ENCODE results near the gene TMEFF2.

Gene TMEFF2

DNA sequence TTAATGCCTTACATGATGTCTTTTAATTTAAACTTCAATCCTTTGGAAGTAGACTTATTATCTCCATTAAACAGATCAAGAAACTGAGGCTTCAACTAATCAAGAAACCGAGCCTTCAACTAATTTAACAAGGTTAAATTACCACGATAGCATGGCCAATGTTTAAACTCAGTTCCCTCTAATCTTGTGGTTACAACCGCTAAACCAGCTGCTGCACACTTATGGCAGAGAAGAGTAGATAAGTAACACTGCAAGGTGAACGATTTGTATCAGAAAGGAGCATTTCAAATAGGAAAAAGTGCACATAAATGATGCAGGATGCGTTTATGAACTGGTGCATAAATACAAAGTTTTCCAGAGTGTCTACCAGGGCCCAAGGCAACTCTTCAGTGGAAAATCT is 203.3 kb downstream of the TMEFF2 start:
- intact Hi-C loops (cut with micrococcal nuclease), result no loop called here
- H3K4me3 Mint-ChIP-seq, result no peak overlapping the region
- H3K27ac Mint-ChIP-seq, result no peak overlapping the region
- no peaks in the 10 kb centered on the region for H3K9me3 Mint-ChIP-seq
- no peaks in the 10 kb centered on the region for H3K36me3 Mint-ChIP-seq (ENCODE audit: low read depth)
- H3K27me3 Mint-ChIP-seq, result no peaks in the 10 kb centered on the region
- no peaks in the 10 kb centered on the region for H3K4me1 Mint-ChIP-seq (ENCODE audit: low read depth)

DNA sequence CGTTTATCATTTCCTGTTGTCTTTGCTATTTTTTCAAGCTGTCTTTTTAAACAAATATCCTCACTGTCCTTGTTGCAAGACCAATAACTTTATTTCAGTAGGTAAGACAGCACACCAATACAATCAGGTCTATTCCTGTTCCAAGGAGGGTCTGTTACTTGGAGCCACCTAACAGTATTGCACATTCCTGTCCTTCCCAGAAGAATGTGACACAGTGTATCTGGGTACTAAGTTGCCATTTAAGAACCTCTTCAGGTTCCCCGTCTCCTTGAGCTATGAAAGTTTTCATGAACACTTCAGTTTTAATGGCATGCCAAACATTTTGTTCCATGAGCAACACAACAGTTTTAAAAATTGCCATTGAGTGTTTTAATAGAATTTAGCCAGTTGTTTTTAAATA is 209.0 kb downstream of the TMEFF2 start:
- intact Hi-C loops (cut with micrococcal nuclease), result no loop called here
- Mint-ChIP-seq H3K27ac (no peak overlapping the region), H3K27me3 (no peaks in the 10 kb centered on the region), H3K9me3 (no peaks in the 10 kb centered on the region), H3K36me3 (ENCODE audit: low read depth) (no peaks in the 10 kb centered on the region), H3K4me1 (ENCODE audit: low read depth) (no peaks in the 10 kb centered on the region), H3K4me3 (no peak overlapping the region)

DNA sequence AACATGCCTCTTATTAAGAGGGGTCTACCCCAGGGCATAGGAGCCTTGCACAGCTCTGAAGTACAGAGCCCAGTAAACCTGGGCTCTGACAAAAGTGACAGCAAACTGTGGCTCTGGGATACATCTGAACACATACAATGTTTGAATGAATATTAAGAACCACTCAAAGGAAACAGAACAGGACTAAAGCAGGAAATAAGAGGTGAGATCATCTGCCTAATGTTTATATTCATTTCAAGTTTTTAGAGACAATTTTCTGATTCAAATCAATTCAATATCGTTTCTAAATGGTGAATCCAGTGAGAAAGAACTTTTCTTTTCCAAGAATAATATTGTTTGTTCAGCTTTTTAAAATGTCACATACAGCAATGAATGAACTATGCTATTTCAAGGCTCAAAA is 211.1 kb downstream of the TMEFF2 start:
- Mint-ChIP-seq H3K9me3 (no peaks in the 10 kb centered on the region), H3K27ac (no peak overlapping the region), H3K4me3 (no peak overlapping the region)

DNA sequence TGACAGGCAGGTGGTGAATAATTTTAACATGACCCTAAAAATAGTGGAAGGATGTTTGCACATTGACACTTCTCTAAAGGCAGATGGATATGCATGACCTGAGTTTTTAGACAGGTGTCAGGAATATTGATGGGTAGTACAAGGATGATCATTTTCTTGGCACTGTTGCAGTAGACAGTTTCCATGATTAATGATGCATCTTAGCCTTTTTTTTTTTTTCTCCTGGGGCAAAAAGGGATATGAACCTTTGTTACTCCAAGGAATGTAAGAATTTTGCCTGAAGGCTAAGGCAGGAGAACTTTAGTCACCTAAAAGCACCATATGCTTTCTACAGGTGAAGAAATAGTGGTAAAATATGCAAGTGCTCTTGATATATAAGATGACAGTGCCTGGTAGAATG is 211.5 kb downstream of the TMEFF2 start:
- Mint-ChIP-seq H3K36me3 (ENCODE audit: low read depth) (no peaks in the 10 kb centered on the region), H3K27ac (no peak overlapping the region), H3K4me3 (no peak overlapping the region), H3K27me3 (no peaks in the 10 kb centered on the region), H3K9me3 (no peaks in the 10 kb centered on the region), H3K4me1 (ENCODE audit: low read depth) (no peaks in the 10 kb centered on the region)
- intact Hi-C loops (cut with micrococcal nuclease), result no loop called here

More for the DNA sequence above, 211.1 kb downstream of the TMEFF2 start:
- Mint-ChIP-seq H3K4me1 (ENCODE audit: low read depth) (no peaks in the 10 kb centered on the region), H3K27me3 (no peaks in the 10 kb centered on the region), H3K36me3 (ENCODE audit: low read depth) (no peaks in the 10 kb centered on the region)
- intact Hi-C loops (cut with micrococcal nuclease), result no loop called here

DNA sequence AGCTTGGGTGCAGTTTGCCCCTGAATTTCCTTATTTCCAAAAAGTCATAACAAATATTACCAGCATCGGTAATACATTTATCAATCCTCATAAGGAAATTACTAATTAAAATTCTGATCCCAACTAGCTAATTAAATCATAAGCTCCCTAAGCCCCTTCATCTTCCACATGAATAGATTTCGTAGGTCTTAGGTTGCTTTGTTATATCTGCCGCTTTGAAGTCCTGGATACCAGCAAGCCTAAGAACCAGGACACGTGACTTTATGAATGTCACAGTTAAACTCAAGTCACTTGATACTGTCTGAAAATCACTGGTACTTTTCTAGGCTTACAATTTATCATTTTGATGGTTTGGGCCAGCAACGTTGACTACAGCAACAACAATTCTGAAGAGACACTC is 213.0 kb downstream of the TMEFF2 start:
- Mint-ChIP-seq H3K9me3 (no peaks in the 10 kb centered on the region), H3K27ac (no peak overlapping the region), H3K27me3 (no peaks in the 10 kb centered on the region), H3K4me1 (ENCODE audit: low read depth) (no peaks in the 10 kb centered on the region), H3K36me3 (ENCODE audit: low read depth) (no peaks in the 10 kb centered on the region), H3K4me3 (no peak overlapping the region)
- intact Hi-C loops (cut with micrococcal nuclease), result no loop called here

DNA sequence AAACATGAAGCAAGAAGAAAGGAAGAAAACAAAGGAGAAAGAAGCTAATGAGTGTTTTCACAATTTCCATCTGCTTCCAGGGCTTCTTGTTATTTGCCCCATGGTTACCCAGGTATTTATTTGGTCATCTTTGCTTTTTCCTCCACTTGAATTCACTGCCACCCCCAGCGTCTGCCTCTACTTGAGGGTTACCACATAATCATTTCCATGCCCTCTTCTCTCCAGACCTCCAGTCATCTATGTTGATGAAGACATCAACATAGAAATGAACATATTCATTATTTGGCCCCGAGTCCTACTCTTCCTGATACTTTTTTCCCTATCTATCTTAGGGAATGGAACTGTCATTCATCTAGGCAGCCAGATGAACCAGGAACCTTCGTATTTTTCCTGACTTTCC is 214.2 kb downstream of the TMEFF2 start:
- Mint-ChIP-seq H3K27ac (no peak overlapping the region), H3K4me1 (ENCODE audit: low read depth) (no peaks in the 10 kb centered on the region), H3K27me3 (no peaks in the 10 kb centered on the region), H3K36me3 (ENCODE audit: low read depth) (no peaks in the 10 kb centered on the region), H3K4me3 (no peak overlapping the region), H3K9me3 (no peaks in the 10 kb centered on the region)
- intact Hi-C loops (cut with micrococcal nuclease), result no loop called here

DNA sequence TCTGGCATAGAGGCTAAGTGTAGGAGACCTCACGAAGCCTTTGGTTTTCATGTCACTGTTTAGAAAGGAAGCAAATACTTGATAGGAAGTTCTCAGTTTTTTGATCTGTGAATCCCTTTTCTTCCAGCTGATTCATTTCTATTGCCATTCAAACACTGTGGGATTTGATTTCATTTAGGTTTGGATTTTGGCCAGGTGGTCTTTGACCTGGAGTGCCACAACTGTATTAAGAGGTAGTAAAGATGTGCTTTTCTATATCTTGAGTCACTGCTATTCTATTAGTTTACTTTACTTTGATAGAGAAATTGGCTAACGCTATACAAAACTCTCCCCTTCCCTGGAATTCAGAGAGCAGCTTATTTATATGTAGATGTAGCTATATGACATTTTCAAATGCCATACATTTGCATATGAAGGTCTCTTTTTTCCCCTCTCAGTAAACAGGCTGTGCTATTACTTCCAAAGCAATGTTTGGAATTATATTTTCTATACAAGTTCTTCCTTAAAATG is 215.5 kb downstream of the TMEFF2 start:
- Mint-ChIP-seq H3K4me3 (no peak overlapping the region), H3K27ac (no peak overlapping the region), H3K27me3 (no peaks in the 10 kb centered on the region), H3K9me3 (no peaks in the 10 kb centered on the region), H3K4me1 (ENCODE audit: low read depth) (no peaks in the 10 kb centered on the region), H3K36me3 (ENCODE audit: low read depth) (no peaks in the 10 kb centered on the region)
- intact Hi-C loops (cut with micrococcal nuclease), result no loop called here

DNA sequence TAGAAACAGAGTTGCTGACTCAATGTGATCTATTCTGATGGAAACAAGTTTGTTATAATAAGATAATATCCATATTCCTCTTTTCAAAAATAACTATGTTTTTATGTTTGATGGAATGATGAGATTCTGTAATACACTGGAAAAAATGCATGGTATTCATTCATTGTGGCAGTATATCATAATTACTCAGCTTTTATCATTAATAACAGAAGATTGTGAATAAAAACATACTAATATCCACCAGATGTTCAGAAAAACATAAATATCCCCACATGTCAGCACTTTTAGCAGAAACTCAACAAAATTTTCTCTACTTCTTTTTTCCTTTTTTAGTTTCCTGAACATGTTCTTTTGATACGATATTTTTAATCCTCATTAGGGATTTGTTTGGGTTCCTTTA is 217.0 kb downstream of the TMEFF2 start:
- Mint-ChIP-seq H3K4me3 (no peak overlapping the region), H3K4me1 (ENCODE audit: low read depth) (no peaks in the 10 kb centered on the region), H3K9me3 (no peaks in the 10 kb centered on the region), H3K36me3 (ENCODE audit: low read depth) (no peaks in the 10 kb centered on the region), H3K27ac (no peak overlapping the region), H3K27me3 (no peaks in the 10 kb centered on the region)
- intact Hi-C loops (cut with micrococcal nuclease), result no loop called here

DNA sequence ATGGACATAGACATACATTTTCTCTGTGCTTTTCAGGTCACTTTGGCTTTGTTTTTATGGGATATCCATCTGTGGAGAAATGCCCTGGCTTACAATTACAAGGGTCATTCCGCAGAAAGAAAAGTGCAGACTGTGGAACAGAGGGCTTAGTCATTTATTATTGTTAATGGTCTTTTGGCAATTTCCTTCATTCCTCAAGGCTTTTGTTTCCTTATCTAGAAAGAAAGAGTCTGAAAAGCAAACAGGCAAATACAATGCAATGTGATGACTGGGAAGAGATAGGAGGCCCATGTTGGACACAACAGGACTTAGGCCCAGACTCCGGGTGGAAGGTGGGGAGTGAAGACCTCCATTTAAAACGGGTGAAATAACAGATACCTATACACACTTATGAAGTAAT is 218.3 kb downstream of the TMEFF2 start:
- Mint-ChIP-seq H3K4me3 (no peak overlapping the region), H3K4me1 (ENCODE audit: low read depth) (no peaks in the 10 kb centered on the region), H3K9me3 (no peaks in the 10 kb centered on the region), H3K36me3 (ENCODE audit: low read depth) (no peaks in the 10 kb centered on the region), H3K27me3 (no peaks in the 10 kb centered on the region), H3K27ac (no peak overlapping the region)
- intact Hi-C loops (cut with micrococcal nuclease), result no loop called here

DNA sequence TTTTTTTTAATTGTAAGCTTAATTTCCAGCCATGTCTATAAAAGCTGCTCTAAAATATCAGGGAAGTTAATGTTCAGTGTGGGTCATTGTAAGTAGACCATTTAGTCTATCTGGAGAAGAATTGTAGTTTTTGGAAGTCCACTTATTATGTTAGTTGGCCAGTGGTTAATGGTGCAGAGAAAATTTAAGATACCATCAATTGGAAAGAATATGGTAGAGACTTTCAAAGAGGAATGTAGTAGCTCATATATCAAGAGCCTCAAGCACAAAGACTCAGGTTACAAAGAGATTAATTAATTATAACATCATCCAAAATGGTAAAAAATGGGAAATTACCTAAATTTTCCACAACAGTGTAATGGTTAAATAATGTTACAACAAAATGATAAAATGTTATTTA is 220.1 kb downstream of the TMEFF2 start:
- intact Hi-C loops (cut with micrococcal nuclease), result no loop called here
- Mint-ChIP-seq H3K9me3 (no peaks in the 10 kb centered on the region), H3K27ac (no peak overlapping the region), H3K4me3 (no peak overlapping the region), H3K4me1 (ENCODE audit: low read depth) (no peaks in the 10 kb centered on the region), H3K27me3 (no peaks in the 10 kb centered on the region), H3K36me3 (ENCODE audit: low read depth) (no peaks in the 10 kb centered on the region)

DNA sequence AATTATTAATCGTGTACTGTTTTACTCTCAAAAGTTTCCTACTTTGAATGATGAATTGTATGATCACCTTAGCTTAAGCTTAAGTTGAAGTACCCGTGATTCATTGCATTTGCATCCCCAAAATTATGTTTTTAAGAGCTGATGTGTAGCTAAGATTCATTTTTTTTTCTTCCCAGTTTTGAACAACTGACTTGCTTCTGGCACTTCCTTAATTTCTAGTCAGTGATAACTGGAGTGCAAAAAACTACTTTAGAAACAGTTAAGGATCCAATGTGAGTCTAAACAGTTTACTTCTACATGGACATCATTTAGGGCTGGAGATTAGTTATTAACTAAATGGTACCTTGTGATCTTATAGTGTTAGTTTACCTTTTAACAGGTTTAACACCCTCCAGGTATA is 223.9 kb downstream of the TMEFF2 start:
- Mint-ChIP-seq H3K4me1 (ENCODE audit: low read depth) (no peaks in the 10 kb centered on the region), H3K4me3 (no peak overlapping the region), H3K36me3 (ENCODE audit: low read depth) (no peaks in the 10 kb centered on the region), H3K27ac (no peak overlapping the region), H3K9me3 (no peaks in the 10 kb centered on the region), H3K27me3 (no peaks in the 10 kb centered on the region)
- intact Hi-C loops (cut with micrococcal nuclease), result no loop called here

DNA sequence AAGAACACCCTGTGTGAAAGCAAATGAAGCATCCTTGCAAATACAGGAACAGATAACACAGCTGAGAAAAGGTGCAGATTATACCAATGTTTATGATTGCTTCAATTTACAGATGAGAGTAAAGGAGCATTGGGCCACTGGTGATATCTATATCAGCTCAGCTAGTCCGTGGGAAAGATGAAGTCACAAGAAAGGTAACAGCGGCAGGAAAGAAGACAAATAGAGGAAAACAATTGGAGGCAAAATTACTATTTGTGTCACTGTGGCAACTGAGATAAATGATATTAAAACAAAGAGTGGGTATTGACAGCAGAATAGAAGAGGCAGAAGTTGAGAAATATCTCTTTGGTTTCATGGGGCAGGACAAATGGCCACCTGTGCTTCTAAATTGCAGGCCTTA is 226.6 kb downstream of the TMEFF2 start:
- intact Hi-C loops (cut with micrococcal nuclease), result no loop called here
- no peaks in the 10 kb centered on the region for H3K4me1 Mint-ChIP-seq (ENCODE audit: low read depth)
- H3K27me3 Mint-ChIP-seq, result no peaks in the 10 kb centered on the region
- H3K4me3 Mint-ChIP-seq, result no peak overlapping the region
- H3K36me3 Mint-ChIP-seq (ENCODE audit: low read depth), result no peaks in the 10 kb centered on the region
- no peaks in the 10 kb centered on the region for H3K9me3 Mint-ChIP-seq
- no peak overlapping the region for H3K27ac Mint-ChIP-seq

DNA sequence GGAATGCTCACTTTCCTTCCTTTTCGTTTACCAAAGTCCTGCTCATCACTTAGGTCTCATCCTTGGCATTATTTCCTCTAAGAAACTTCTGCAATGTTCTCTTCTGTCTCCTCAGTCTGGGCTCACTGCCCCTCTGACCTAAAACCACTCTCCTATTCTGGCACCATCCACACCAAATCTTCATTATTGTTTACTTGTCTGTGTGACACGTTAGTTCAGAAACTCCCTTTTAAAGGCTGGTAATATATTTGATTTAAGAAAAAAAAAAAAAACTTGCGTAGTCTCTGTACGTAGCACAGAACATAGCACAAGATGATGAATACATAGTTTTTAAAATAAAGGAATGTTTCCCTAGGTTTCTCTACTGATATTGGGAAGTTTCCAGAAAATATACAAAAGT is 229.0 kb downstream of the TMEFF2 start:
- intact Hi-C loops (cut with micrococcal nuclease), result loop anchor here (1.0 kb wide), 1 partner anchor 7 kb away; no protein-coding TSS in a partner anchor
- H3K36me3 Mint-ChIP-seq (ENCODE audit: low read depth), result no peaks in the 10 kb centered on the region
- H3K4me3 Mint-ChIP-seq, result no peak overlapping the region
- no peaks in the 10 kb centered on the region for H3K9me3 Mint-ChIP-seq
- H3K27me3 Mint-ChIP-seq, result no peaks in the 10 kb centered on the region
- H3K27ac Mint-ChIP-seq, result no peak overlapping the region
- no peaks in the 10 kb centered on the region for H3K4me1 Mint-ChIP-seq (ENCODE audit: low read depth)

DNA sequence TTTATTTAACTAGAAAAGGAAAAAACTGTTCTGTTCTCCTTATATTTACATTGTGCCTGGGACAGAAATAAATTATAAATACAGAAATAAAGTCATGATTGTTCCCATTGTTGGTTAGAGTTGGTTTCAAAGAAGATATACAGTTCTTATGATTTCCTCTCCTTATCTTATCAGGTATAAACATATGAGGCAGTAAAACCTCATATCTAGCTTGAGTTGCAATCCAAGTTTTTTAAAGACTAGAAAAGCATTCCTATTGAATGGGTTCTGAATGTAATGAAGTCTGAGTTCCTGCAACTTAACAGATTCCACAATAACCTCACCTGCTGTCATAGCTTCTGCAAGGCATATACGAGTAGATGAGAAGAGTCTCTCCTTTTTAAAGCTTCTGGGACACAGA is 233.2 kb downstream of the TMEFF2 start:
- intact Hi-C loops (cut with micrococcal nuclease), result no loop called here
- H3K36me3 Mint-ChIP-seq (ENCODE audit: low read depth), result no peaks in the 10 kb centered on the region
- no peak overlapping the region for H3K27ac Mint-ChIP-seq
- no peaks in the 10 kb centered on the region for H3K4me1 Mint-ChIP-seq (ENCODE audit: low read depth)
- no peak overlapping the region for H3K4me3 Mint-ChIP-seq
- no peaks in the 10 kb centered on the region for H3K9me3 Mint-ChIP-seq
- H3K27me3 Mint-ChIP-seq, result no peaks in the 10 kb centered on the region

DNA sequence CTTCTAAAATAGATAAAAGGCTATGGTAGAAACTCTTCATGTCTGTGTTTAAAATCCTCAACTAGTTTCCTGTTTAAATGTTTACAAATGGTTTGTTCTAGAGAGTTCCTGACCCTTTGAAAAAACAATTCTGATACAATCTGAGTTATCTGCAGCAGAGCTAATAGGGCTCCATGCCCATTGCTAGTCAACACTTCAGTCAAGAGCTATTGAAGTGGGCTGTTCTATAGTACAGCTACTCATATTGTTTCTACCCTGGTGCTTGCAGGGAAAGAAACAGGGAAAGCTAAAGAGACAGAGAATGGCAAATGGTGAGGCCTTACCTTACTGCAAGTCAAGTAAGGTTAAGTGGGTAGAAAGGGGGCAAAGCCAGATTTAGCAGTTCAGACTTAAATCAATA is 235.5 kb downstream of the TMEFF2 start:
- intact Hi-C loops (cut with micrococcal nuclease), result no loop called here
- no peaks in the 10 kb centered on the region for H3K36me3 Mint-ChIP-seq (ENCODE audit: low read depth)
- H3K4me3 Mint-ChIP-seq, result no peak overlapping the region

More for the DNA sequence above, 235.5 kb downstream of the TMEFF2 start:
- H3K9me3 Mint-ChIP-seq, result no peaks in the 10 kb centered on the region
- no peak overlapping the region for H3K27ac Mint-ChIP-seq
- H3K27me3 Mint-ChIP-seq, result no peaks in the 10 kb centered on the region
- H3K4me1 Mint-ChIP-seq (ENCODE audit: low read depth), result peaks cover 5% of the 10 kb centered on the region

Measured in dendritic cell treated with granulocyte-macrophage colony-stimulating factor and Interleukin-4, amounts not matched to agents 40 ng/mL and 50 ng/mL, for 4 days (primary cell).